ENCODE data around the gene ARHGEF26. TPM values are rescaled to one million over a fixed set of nuclear protein-coding genes. Genes with fewer than 3 reads are reported as not detected.

The ARHGEF26 gene
- total and polyA plus RNA-seq, 2 experiments from 2014 or later, result 9.4 to 16.9 TPM

- no peak overlapping the region for H3K4me3 Mint-ChIP-seq
- H3K4me3 ChIP-seq, result no peak overlapping the region
- H3K27ac Mint-ChIP-seq, result peak overlapping the region; percentile 16
- H3K27me3 ChIP-seq (ENCODE audit: insufficient read depth), result no peaks in the 10 kb centered on the region
- no peak overlapping the region for H2AFZ ChIP-seq
- peaks cover 15% of the 10 kb centered on the region for H3K4me1 ChIP-seq (ENCODE audit: insufficient read depth)
- DNase-seq (ENCODE audit: low spot score) (peak; percentile 33), ATAC-seq (peak; percentile 63)
- 0 out of 2 replicates have a peak overlapping the region, but pooled peaks have one; percentile 2 for H3K27ac ChIP-seq (ENCODE audit: low read depth)
- H3F3A ChIP-seq (replicated peaks; ENCODE audit: low read depth), result no peaks in the 10 kb centered on the region
- no peaks in the 10 kb centered on the region for H3K36me3 ChIP-seq (ENCODE audit: insufficient read depth)
- no peaks in the 10 kb centered on the region; the same call in 2 of the 3 replicates for H3K9me3 Mint-ChIP-seq
- H3K4me1 Mint-ChIP-seq, result peaks cover 17% of the 10 kb centered on the region
- H3K79me2 ChIP-seq (replicated peaks; ENCODE audit: insufficient read depth), result no peaks in the 10 kb centered on the region
- peaks cover 38% of the 10 kb centered on the region for H3K36me3 Mint-ChIP-seq (ENCODE audit: low read depth)
- no peak overlapping the region for H3K4me2 ChIP-seq
- peaks cover 6% of the 10 kb centered on the region for H3K9me2 ChIP-seq (ENCODE audit: insufficient read depth)
- no peaks in the 10 kb centered on the region for H4K20me1 ChIP-seq (replicated peaks; ENCODE audit: insufficient read depth)
- TF ChIP-seq ZNF462 (CRISPR knock-in tag; IDR thresholded peaks at IDR 0.05) (peak; percentile 78), NANOG (IDR thresholded peaks at IDR 0.05; ENCODE audit: borderline replicate concordance) (no peak), ETS1 (IDR thresholded peaks at IDR 0.05) (no peak)
- TF ChIP-seq, protein P1, sequence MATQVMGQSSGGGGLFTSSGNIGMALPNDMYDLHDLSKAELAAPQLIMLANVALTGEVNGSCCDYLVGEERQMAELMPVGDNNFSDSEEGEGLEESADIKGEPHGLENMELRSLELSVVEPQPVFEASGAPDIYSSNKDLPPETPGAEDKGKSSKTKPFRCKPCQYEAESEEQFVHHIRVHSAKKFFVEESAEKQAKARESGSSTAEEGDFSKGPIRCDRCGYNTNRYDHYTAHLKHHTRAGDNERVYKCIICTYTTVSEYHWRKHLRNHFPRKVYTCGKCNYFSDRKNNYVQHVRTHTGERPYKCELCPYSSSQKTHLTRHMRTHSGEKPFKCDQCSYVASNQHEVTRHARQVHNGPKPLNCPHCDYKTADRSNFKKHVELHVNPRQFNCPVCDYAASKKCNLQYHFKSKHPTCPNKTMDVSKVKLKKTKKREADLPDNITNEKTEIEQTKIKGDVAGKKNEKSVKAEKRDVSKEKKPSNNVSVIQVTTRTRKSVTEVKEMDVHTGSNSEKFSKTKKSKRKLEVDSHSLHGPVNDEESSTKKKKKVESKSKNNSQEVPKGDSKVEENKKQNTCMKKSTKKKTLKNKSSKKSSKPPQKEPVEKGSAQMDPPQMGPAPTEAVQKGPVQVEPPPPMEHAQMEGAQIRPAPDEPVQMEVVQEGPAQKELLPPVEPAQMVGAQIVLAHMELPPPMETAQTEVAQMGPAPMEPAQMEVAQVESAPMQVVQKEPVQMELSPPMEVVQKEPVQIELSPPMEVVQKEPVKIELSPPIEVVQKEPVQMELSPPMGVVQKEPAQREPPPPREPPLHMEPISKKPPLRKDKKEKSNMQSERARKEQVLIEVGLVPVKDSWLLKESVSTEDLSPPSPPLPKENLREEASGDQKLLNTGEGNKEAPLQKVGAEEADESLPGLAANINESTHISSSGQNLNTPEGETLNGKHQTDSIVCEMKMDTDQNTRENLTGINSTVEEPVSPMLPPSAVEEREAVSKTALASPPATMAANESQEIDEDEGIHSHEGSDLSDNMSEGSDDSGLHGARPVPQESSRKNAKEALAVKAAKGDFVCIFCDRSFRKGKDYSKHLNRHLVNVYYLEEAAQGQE (IDR thresholded peaks at IDR 0.05; ENCODE audit: unreplicated experiment), result no peak
- no peaks in the 10 kb centered on the region for H3K27me3 Mint-ChIP-seq (ENCODE audit: insufficient read depth, low read depth, poor library complexity)
Observed at GRCh38 chr3:154195620-154196356, 74.6 kb downstream of the ARHGEF26 start.

All from GM23338 (cell line).